ENCODE results near the gene WDR18.
"Not testable (repeated sequence)": the region's sequence is repeated elsewhere in the genome, so short reads cannot be mapped to it uniquely, and the experiment has no call there.

The WDR18 gene

DNA sequence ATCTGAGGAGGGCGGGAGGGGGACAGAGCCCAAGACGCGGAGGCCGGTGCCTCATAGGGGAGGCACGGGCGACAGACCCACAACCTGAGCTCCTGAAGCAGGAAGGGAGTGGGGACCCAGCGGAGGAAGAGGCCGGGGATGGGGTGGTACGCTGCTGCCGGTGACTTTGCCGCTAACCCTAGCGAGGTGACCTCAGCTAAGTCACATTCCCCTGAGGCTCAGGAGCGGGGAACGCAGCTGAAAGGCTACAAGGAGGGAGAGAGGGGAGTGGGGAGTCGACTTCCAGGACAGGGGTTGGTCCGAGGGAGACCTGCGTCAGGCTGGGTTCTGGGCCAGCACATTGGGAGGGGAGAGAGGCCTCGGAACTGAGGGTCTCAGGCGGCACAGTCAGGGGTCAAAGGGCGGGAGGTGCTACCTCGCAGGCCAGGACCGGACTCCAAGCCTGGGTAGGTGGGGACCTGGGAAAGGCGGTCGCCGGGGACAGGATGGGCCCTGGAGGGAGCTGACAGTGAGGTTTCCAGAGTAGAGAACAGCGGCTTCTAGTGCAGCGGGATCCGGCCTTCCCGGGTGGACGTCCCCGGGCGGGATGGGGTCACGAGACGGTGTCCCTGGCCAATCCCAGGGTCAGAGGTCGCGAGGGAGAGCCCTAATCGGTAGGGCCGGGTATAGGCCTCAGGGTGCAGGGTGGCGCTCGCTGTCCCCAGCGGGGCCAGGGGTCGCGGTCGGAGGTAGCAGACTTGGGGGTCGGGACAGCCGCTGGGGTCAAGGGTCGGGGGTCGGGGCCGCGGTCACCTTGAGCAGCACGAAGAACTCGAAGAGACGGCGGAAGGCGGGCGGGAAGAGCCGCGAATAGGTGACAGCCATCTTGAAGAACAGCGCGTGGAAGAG, 36.1 kb downstream of the WDR18 start:
- DNase-seq (ENCODE audit: low read depth): no peak

DNA sequence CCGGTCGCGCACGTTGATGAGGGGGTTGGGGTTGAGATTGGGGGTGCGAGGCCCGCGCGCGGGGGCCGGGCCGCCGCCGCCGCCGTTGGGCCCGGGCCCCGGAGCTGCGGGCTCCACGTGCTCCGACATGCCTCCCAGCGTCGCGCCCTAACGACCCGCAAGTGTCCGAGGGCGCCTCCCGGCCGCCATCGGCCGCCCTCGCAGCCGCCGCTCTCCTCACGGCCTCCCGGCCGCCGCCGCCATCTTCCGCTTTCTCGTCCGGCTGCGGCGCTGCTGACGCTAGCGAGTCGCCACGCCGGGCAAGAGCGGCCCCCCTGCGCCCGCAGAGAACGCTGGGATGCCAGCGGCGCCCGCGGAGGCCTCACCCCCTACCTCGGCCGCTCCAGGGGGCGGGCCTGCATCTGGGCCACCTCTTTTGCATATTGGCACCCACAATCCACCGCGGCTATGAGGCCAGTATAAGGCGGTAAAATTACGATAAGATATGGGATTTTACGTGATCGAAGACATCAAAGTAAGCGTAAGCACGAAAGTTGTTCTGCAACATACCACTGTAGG, 36.8 kb downstream of the WDR18 start, which contains the start of gene TMEM259:
TMEM259 (minus strand) TSS at position 256 of the 558 bp plus-strand sequence; CDS start at position 129, 127 bp downstream.
- DNase-seq (ENCODE audit: low read depth): peak; percentile 94

DNA sequence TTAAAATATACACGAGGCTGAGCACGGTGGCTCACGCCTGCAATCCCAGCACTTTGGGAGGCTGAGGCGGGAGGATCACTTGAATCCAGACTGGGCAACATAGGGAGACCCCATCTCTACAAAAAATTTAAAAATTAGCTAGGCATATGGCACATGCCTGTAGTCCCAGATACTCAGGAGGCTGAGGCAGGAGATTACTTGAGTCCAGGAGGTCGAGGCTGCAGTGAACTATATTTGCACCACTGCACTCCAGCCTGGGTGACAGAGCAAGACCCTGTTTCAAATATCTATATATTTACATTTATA, 39.7 kb downstream of the WDR18 start:
- DNase-seq (ENCODE audit: low read depth): not testable (repeated sequence)

DNA sequence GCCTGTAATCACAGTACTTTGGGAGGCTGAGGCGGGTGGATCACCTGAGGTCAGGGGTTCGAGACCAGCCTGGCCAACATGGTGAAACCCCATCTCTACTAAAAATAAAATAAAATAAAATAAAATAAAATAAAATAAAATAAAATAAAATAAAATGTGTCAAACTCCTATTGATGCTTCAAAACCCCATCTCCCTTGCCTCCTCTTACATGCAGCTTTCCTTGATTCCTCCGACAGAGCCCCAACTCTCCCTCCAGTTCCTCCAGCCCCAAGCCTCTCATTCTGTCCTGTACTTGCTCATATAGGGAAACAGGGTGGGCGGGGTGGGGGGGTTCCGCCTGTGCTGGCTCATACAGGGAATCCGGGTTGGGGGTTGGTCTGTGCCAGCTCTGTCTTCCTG, 40.9 kb downstream of the WDR18 start:
- not testable (repeated sequence) for DNase-seq (ENCODE audit: low read depth)

DNA sequence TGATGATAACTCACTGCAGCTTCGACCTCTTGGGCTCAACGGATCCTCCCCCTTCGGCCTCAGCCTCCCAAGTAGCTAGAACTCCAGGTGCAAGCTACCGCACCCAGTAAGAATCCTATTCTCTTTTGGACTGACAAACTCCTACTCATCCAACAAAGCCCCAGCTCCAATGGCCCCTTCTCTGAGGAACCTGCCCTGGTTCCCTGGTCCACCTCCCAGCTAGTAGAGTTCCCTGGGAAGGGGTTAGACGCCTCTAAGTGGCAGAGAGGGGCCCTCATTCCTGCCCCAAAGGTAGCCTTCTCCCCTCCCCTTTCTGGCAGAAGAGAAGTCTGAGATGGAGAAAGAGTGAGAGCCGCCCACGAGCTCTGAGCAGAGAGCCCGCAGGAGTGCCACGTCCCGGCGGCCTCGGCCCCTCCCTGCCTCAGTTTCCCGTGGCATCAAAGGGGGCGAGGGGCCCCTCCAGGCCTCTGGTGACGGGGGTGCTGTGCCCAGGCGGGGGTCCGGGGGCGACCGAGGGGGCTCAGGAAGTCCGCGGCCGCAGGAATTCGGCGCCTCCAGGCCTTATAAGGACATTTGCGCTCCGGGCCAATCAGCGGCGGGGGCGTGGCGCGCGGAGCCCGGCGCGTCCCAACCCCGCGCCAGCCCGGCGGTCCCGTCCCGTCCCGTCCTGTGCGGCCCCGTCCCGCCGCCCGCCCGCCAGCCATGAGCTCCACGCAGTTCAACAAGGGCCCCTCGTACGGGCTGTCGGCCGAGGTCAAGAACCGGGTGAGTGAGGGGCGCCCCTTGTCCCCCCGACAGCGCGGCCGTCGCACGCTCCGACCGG, 42.0 kb downstream of the WDR18 start, which contains the start of gene CNN2:
CNN2 (plus strand) TSS at position 649 of the 823 bp plus-strand sequence; CDS start at position 703, 54 bp downstream.
- peak; percentile 46 for DNase-seq (ENCODE audit: low read depth)

DNA sequence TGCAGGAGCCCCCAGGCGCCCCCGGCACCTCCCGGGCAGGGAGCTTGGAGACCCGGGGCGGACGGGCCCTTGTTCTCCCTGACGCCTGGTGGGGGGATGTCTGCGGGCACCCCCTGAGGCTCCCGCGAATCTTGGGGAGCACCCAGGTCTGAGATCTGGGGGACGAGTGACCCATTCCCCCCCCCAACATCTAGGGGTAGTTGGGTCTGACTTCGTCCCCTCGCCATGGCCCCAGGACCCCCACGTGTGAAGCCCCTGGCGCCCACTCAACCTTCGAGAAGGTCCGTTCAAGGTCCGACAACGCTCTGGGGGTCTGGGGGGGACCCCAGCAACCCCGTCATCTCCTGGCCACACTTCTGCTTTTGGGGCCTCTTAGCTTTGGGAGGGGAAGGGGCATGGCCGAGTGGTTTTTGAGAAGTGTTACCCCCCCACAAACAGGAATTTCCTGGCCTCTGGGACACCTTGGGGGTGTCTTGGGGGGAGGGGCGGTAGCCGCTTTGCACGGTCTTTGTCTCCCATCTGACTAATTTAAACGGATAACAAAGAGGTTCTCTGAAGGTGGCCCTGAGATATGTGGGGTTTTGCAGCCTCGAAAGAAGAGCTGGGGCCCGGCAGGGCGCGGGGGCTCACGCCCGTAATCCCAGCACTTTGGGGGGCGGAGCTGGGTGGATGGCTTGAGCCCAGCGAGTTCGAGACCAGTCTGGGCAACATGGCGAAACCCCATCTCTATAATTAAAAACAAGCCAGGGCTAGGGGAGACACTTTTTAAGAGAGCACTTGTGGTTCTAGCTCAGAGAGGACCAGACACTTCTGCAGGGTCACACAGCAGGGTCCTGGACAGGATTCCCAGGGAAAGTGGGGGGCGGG, 42.9 kb downstream of the WDR18 start:
- no peak for DNase-seq (ENCODE audit: low read depth)

DNA sequence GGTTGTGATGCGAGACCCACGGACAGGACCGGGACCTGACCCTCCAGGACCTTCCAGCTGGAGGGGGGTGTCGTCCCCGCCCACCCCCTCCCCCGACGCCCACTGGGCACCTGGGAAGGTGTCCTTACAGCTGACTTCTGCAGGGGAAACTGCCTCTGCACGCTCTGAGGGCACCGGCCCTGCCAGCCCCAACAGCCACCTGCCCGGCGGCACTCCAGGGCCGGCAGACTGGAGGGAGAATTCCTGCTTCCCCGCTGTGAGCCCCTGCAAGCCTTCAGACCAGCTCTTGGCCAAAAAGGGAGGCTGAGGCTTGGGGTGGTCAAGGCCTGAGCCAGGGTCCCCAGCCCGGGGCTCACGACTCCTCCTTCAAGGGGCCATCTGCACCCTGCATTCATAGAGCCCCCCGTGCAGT, 43.5 kb downstream of the WDR18 start:
- no peak for DNase-seq (ENCODE audit: low read depth)

DNA sequence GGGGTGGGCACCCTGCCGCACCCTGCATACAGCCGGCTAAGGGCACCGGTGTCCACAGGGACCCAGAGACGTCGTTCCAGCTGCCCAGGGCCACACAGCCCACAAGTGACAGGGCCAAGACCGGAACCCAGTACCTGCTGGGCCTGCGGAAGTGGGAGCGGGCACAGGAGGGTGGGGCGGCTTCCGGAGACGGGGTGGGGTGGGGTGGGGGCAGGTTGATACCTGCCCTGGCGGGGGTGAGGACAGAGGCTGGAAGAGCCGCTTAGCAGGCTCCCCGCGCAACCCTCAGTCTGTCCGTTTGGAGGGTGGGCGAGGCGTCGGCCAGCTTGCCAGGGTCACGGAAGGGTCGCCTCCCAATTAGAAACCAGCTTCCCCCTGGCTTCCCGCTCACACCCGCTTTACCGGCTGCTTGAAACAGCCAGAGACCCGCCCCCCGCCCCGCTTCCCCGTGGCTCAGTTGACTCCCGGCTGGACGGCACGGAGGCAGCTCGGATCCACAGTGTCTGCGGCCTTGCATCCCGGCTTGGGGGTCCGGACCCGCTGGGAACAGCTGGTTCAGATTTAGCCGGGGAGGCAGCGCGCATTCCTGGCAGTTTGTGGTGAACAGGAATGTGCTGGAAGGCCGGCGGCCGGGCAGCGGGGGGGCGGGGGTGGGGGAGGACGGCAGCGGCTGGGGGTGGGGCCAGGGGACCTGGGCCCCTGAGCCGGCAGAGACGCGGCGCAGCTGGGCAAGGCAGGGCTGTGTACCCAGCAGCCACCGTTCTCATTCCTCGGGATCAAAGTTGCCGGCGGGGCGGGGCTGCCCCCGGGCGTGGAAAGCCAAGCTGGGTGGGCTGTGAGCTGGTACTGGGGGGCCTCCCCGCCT, 44.1 kb downstream of the WDR18 start:
- DNase-seq (ENCODE audit: low read depth): no peak

DNA sequence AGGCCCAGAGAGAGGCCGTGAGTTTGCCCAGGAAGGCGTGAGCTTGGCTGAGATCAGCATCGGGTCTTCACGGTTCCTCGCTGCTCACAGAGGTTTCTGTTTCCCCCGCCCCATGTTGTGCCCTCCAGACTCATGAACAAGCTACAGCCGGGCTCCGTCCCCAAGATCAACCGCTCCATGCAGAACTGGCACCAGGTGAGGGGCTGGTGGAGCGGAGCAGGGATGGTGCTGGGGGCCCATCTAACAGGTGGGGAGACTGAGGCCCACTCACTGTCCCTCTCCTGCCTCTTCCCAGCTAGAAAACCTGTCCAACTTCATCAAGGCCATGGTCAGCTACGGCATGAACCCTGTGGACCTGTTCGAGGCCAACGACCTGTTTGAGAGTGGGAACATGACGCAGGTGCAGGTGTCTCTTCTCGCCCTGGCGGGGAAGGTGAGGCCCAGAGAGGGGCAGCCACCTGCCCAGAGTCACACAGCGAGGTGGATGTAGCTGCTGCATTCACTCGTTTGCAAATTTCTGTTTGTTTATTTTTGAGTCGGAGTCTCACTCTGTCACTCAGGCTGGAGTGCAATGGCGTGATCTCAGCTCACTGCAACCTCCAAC, 48.2 kb downstream of the WDR18 start:
- no peak for DNase-seq (ENCODE audit: low read depth)

DNA sequence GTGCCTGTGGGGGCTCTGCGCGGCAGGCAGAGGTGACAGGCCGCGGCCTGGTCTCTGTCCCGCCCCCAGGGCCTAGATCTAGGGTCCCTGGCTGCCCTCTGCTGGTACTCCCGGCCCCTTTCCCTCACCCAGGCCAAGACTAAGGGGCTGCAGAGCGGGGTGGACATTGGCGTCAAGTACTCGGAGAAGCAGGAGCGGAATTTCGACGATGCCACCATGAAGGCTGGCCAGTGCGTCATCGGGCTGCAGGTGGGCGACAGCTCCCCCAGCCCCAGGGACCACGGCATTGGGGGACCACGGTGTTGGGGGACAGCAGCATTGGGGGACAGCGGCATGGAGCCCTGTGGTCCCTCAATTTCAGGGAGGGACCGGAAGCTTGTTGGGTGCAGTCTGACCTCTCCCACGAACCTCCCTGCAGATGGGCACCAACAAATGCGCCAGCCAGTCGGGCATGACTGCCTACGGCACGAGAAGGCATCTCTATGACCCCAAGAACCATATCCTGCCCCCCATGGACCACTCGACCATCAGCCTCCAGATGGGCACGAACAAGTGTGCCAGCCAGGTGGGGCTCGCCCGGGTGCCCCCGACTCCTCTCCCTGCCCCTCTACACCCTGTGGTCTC, 52.0 kb downstream of the WDR18 start:
- DNase-seq (ENCODE audit: low read depth): no peak

DNA sequence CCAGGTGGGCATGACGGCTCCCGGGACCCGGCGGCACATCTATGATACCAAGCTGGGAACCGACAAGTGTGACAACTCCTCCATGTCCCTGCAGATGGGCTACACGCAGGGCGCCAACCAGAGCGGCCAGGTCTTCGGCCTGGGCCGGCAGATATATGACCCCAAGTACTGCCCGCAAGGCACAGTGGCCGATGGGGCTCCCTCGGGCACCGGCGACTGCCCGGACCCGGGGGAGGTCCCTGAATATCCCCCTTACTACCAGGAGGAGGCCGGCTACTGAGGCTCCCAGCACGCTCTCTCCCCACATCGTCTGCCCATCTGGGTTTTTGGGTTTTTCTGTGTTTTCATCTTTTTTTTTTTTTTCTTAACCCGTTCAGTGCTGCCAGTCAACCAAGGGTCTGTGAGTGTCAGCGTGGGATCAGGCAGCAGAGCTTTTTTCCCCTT, 53.5 kb downstream of the WDR18 start:
- DNase-seq (ENCODE audit: low read depth): no peak

DNA sequence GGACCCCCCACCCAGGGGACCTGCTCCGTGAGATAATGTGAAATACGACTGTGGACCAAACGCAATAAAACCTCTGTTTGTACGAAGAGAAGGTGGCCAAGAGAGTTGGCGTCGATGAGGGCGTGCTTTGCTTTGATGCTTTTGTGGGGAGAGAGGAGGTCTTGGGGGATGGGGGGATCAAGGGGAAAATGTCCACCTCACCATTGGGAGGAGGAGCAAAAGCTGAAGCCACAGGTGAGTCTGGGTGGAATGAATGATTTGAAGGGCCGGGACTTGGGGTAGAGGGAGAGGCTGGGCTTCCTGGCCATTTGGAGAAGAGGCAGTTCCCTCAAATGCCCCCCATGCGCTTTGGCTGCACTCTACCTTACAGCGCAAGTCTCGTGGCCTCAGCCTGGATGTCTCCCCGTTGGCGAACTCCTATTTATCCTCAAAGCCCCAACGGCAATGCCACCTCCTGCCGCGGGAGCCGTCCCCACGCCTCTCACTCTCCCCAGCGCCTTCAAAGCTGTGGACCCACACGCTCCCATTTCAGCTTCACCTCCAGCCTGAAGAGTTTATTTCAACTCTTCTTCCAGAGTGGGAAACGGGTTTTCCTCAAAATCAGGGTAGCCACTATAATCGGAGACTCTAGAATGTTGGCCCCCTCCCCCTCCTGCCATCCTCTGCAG, 55.0 kb downstream of the WDR18 start:
- no peak for DNase-seq (ENCODE audit: low read depth)

DNA sequence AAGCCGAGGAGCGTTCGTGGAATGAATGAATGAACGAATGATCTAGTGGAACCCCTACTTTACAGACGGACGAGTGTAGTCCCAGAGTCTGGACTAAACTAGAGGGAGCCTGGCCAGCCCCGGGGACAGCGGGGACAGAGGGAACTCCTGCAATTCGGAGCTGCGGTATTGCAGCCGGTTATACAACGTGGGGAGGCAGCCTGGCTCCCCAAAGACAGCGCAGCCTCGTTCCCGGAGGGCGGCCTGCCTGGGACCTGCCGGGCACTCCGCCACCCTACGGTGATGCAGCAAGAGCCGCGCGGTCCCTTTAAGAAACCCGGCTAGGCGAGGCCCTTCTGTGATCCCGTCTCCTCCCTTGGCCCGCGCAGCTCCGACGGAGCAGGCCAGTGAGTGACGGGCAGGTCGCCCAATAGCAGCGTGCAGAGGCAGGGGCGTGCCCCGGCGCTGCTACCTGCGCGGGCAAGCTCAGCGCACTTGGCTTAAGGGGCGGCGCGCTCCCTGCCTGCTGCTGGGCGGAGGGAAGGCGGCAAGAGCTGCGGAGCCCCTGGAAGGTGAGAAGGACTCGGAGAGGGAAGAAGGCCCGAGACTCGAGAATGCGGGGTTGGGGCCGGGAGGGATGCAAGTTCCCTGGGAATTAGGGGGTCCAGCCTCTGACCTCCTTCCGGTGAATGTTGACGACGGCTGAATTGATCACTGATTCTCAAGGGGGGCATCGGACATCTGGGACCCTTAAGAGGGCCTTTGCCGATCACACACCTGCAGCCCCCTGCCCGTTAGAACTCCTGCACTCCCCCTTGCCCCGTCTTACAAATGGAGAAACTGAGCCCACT, 55.7 kb downstream of the WDR18 start, which contains the start of gene ABCA7:
ABCA7 (plus strand) TSS at position 462 of the 830 bp plus-strand sequence. CDS start 1,255 bp downstream, outside the sequence.
- peak; percentile 99 for DNase-seq (ENCODE audit: low read depth)

DNA sequence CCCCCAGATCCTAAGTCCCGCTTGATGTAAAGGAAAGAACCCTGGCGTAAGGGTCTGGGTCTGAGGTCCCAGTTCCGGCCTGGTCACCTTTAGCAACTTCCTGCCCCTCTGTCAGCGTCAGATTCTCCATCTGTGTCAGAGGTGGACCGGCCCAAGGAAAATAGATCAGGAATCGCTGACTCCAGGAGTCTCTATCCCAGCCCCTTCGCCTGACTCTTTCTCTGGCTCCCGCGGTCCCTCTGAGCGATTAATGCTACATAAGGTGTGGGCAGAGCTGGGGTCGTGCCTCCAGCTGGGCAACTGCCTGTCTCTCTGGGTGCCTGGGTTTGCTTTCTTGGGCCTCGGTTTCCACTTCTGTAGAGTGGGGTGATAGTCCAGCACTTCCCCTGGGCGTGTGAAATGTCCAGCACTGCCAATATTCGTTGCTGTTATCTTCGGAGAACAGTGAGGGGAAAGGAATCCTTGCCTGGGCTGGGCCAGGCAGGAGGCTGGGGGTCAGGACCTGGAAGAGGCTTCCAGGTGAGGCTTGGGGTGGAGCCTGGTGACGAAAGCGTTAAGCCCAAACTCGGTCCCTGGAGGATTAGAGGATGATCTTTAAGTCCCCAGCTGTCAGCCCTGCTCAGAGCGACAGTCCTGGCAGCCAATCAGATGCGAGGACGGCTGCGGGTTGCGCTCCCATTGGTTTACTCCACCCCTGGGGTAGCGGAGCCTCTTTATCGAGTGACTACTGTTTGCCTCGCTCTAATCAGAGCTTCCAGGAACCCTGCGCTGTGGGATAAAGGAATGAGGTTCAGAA, 56.5 kb downstream of the WDR18 start:
- peak; percentile 85 for DNase-seq (ENCODE audit: low read depth)

DNA sequence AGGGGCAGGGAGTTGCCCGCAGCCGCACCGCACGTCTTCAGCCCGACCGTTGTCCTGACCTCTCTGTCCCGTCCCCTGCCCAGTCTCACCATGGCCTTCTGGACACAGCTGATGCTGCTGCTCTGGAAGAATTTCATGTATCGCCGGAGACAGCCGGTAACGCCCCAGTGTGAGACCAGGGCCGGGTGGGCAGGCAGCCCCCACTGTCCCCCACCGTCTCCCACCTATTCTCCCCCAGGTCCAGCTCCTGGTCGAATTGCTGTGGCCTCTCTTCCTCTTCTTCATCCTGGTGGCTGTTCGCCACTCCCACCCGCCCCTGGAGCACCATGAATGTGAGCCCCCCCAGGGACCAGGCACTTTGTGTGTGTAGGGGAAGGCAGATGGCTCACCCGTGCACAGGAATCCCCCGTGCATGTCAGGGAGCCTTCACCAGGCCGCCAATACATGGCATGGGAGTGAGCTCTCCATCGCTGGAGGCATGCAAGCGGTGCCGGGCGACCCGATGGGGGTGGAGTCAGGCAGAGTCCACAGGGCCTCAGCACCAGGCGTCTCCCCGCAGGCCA, 57.2 kb downstream of the WDR18 start:
- DNase-seq (ENCODE audit: low read depth): no peak

DNA sequence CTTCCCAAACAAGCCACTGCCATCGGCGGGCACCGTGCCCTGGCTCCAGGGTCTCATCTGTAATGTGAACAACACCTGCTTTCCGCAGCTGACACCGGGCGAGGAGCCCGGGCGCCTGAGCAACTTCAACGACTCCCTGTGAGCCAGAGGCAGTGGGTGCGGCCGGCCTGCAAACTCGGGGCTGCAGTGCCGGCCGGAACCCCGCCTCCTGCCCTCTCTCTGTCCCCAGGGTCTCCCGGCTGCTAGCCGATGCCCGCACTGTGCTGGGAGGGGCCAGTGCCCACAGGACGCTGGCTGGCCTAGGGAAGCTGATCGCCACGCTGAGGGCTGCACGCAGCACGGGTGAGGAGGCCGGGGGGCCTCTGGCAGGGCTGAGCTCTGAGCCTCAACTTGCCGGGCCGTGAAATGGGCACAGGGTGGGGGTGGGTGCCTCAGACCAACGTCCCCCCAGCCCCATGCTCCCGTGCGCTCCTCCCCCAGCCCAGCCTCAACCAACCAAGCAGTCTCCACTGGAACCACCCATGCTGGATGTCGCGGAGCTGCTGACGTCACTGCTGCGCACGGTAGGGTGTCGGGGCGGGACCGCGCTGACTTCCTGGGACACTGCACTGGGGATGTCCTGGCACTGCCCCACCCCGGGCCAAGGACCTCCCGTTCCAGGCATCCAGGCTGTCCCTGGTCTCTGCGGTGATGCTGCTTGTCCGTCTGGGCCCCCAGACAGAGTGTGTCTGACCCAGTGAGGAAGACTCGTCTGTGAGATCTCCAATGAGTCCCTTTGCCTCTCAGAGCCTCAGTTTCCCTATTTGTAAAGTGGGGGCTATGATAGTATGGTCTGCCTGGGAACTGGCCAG, 57.9 kb downstream of the WDR18 start:
- DNase-seq (ENCODE audit: low read depth): no peak
